H1 (cell line): ENCODE data around the gene ZBTB18. TPM values are rescaled to one million over a fixed set of nuclear protein-coding genes. Genes with fewer than 3 reads are reported as not detected.

Experiments
- CTCF ChIA-PET: fragments of 300-600 bp; sonication (Branson Sonifier 250); formaldehyde crosslinking; loops from one replicate; lab custom pipeline; 2021; ENCODE audit not compliant: partially characterized antibody; lab: Charles Lee
- POLR2A ChIA-PET: fragments of 300-600 bp; sonication (Branson Sonifier 250); formaldehyde crosslinking; loops from one replicate; lab custom pipeline; 2021; ENCODE audit warnings: inconsistent platforms; ENCODE audit not compliant: partially characterized antibody; lab: Charles Lee
- DNase-seq, 2 experiments: peaks; one replicate each; pipeline versions ENCODE4 v3.0.0 to v3.0.0-alpha.2; 2010 to 2022; ENCODE audit warnings: low spot score in 2 of 2, low read depth in 1 of 2, mixed read lengths in 1 of 2
- FAIRE-seq: peaks from 2 replicates; lab custom pipeline; 2011; peaks lifted over from hg19 to GRCh38; lab: Jason Lieb, UNC
- H2AFZ ChIP-seq: 2 replicates; pipeline ENCODE4 v1.8.1; 2012; ENCODE audit warnings: low read length, inconsistent platforms
- H2AK5ac ChIP-seq: 2 replicates; pipeline ENCODE4 v1.6.1; 2013; ENCODE audit warnings: low read depth, low read length
- H2BK120ac ChIP-seq: replicated peaks from 2 replicates; pipeline ENCODE3; 2013; ENCODE audit warnings: low read depth, low read length, inconsistent platforms
- H2BK12ac ChIP-seq: 2 replicates; pipeline ENCODE4 v1.6.1; 2013; ENCODE audit warnings: low read depth, low read length
- H2BK15ac ChIP-seq: 2 replicates; pipeline ENCODE4 v1.6.1; 2013; ENCODE audit warnings: low read length
- H2BK20ac ChIP-seq: 2 replicates; pipeline ENCODE4 v1.6.1; 2013; ENCODE audit warnings: low read length
- H2BK5ac ChIP-seq: 2 replicates; pipeline ENCODE4 v1.6.1; 2013; ENCODE audit warnings: low read depth, low read length
- H3K14ac ChIP-seq: 2 replicates; pipeline ENCODE4 v1.6.1; 2013; ENCODE audit warnings: inconsistent platforms; ENCODE audit not compliant: insufficient read length
- H3K18ac ChIP-seq: 2 replicates; pipeline ENCODE4 v1.6.1; 2013; ENCODE audit warnings: low read length; ENCODE audit errors: extremely low read depth
- H3K23ac ChIP-seq: 2 replicates; pipeline ENCODE4 v1.6.1; 2013; ENCODE audit warnings: inconsistent platforms; ENCODE audit not compliant: insufficient read length
- H3K23me2 ChIP-seq: 2 replicates; pipeline ENCODE4 v1.6.1; 2013; ENCODE audit warnings: low read depth, low read length
- H3K27ac ChIP-seq: 2 replicates; pipeline ENCODE4 v1.6.1; 2011; ENCODE audit warnings: low read depth, low read length, inconsistent platforms
- H3K27me3 ChIP-seq, 4 experiments: replicated peaks in 1 of 4; 1 replicate in 1 of 4; 2 replicates in 3 of 4; pipeline versions ENCODE4 v1.6.1 to v1.8.1; 2011 to 2013; ENCODE audit warnings: low read length in 3 of 4, mild to moderate bottlenecking in 3 of 4, inconsistent platforms in 2 of 4, mixed read lengths in 2 of 4, moderate library complexity in 1 of 4; ENCODE audit not compliant: control insufficient read depth in 3 of 4, insufficient read depth in 3 of 4; ENCODE audit errors: extremely low read depth in 1 of 4
- H3K36me3 ChIP-seq, 4 experiments: 2 replicates each; pipeline versions ENCODE4 v1.6.1 to v1.8.1; 2011 to 2013; ENCODE audit warnings: mild to moderate bottlenecking in 4 of 4, low read length in 3 of 4, moderate library complexity in 2 of 4, control low read depth in 1 of 4, inconsistent platforms in 1 of 4; ENCODE audit not compliant: insufficient read depth in 4 of 4, control insufficient read depth in 2 of 4
- H3K4ac ChIP-seq: replicated peaks from 2 replicates; pipeline ENCODE3; 2013; ENCODE audit warnings: low read length, low read depth, mixed read lengths, inconsistent platforms; ENCODE audit not compliant: insufficient read length
- H3K4me1 ChIP-seq, 4 experiments: replicated peaks in 1 of 4; 1 replicate in 1 of 4; 2 replicates in 3 of 4; pipeline versions ENCODE4 v1.6.1 to v1.8.1; 2011 to 2013; ENCODE audit warnings: low read length in 3 of 4, inconsistent platforms in 2 of 4, mixed read lengths in 1 of 4; ENCODE audit not compliant: insufficient read depth in 4 of 4, control insufficient read depth in 3 of 4
- H3K4me2 ChIP-seq, 2 experiments: 2 replicates each; pipeline versions ENCODE4 v1.6.1 to v1.8.1; 2011 to 2013; ENCODE audit warnings: low read depth in 2 of 2, low read length in 2 of 2, control low read depth in 1 of 2, inconsistent platforms in 1 of 2, mild to moderate bottlenecking in 1 of 2; ENCODE audit not compliant: insufficient read depth in 1 of 2
- H3K4me3 ChIP-seq, 4 experiments: fragments of 200-600, 300-600 bp in 1 of 4; sonication (generic), shearing (Covaris generic), sonication (Bioruptor Twin) in 1 of 4; 2 replicates each; pipeline versions ENCODE4 v1.5.1 to v1.8.1; 2011 to 2016; ENCODE audit warnings: low read length in 4 of 4, low read depth in 3 of 4, control low read depth in 2 of 4, inconsistent platforms in 2 of 4, mild to moderate bottlenecking in 2 of 4, mixed read lengths in 1 of 4, moderate library complexity in 1 of 4; ENCODE audit not compliant: insufficient read depth in 2 of 4; ENCODE audit errors: extremely low read depth in 1 of 4
- H3K56ac ChIP-seq: replicated peaks from 2 replicates; pipeline ENCODE3; 2013; ENCODE audit warnings: low read depth, mild to moderate bottlenecking, mixed read lengths, low read length, inconsistent platforms; ENCODE audit not compliant: insufficient read length
- H3K79me1 ChIP-seq: 2 replicates; pipeline ENCODE4 v1.6.1; 2013; ENCODE audit warnings: low read depth, low read length, control low read depth
- H3K79me2 ChIP-seq, 2 experiments: 2 replicates each; pipeline versions ENCODE4 v1.6.1 to v1.8.1; 2012 to 2013; ENCODE audit warnings: low read length in 2 of 2, mild to moderate bottlenecking in 2 of 2, inconsistent platforms in 1 of 2; ENCODE audit not compliant: insufficient read depth in 2 of 2, control insufficient read depth in 1 of 2
- H3K9ac ChIP-seq, 4 experiments: replicated peaks in 1 of 4; 1 replicate in 1 of 4; 2 replicates in 3 of 4; pipeline versions ENCODE4 v1.6.1 to v1.8.1; 2011 to 2013; ENCODE audit warnings: low read depth in 3 of 4, low read length in 3 of 4, control low read depth in 2 of 4, mild to moderate bottlenecking in 2 of 4, moderate library complexity in 2 of 4, inconsistent platforms in 1 of 4; ENCODE audit errors: extremely low read depth in 1 of 4
- H3K9me3 ChIP-seq, 2 experiments: 2 replicates each; pipeline versions ENCODE4 v1.6.1 to v1.8.1; 2012 to 2013; ENCODE audit warnings: mild to moderate bottlenecking in 2 of 2, moderate library complexity in 2 of 2, control low read depth in 1 of 2, inconsistent platforms in 1 of 2, low read depth in 1 of 2, low read length in 1 of 2, mixed read lengths in 1 of 2; ENCODE audit not compliant: insufficient read depth in 2 of 2
- H4K20me1 ChIP-seq, 2 experiments: replicated peaks in 1 of 2; 2 replicates each; pipeline versions ENCODE3 to v1.8.1; 2011 to 2013; ENCODE audit warnings: inconsistent platforms in 2 of 2, low read length in 2 of 2, mild to moderate bottlenecking in 1 of 2; ENCODE audit not compliant: insufficient read depth in 2 of 2, control insufficient read depth in 1 of 2
- H4K5ac ChIP-seq: 2 replicates; pipeline ENCODE4 v1.6.1; 2013; ENCODE audit warnings: low read length, low read depth, mixed read lengths, inconsistent platforms; ENCODE audit not compliant: insufficient read length
- H4K8ac ChIP-seq: 2 replicates; pipeline ENCODE4 v1.8.0; 2013; ENCODE audit warnings: mild to moderate bottlenecking, moderate library complexity, low read length, inconsistent platforms; ENCODE audit not compliant: insufficient read depth; ENCODE audit errors: extremely low read depth
- H4K91ac ChIP-seq: replicated peaks from 2 replicates; pipeline ENCODE3; 2013; ENCODE audit warnings: low read length, mixed read lengths, inconsistent platforms; ENCODE audit not compliant: insufficient read length
- ATF2 ChIP-seq: IDR thresholded peaks from 2 replicates; pipeline ENCODE4 v1.6.1; 2012; ENCODE audit warnings: low read length, inconsistent platforms
- CTCF ChIP-seq, 3 experiments: IDR thresholded peaks; 1 replicate in 2 of 3; 2 replicates in 1 of 3; pipeline versions ENCODE4 v1.5.1 to v1.6.1; 2011; ENCODE audit warnings: low read length in 3 of 3, mild to moderate bottlenecking in 3 of 3, inconsistent platforms in 2 of 3, low read depth in 1 of 3, moderate library complexity in 1 of 3; ENCODE audit not compliant: insufficient read depth in 1 of 3; ENCODE audit errors: control extremely low read depth in 1 of 3
- EP300 ChIP-seq, 2 experiments: IDR thresholded peaks; 1 replicate in 1 of 2; 2 replicates in 1 of 2; pipeline ENCODE4 v1.6.1; 2011 to 2012; ENCODE audit warnings: low read depth in 2 of 2, low read length in 2 of 2, mild to moderate bottlenecking in 2 of 2, borderline replicate concordance in 1 of 2, inconsistent platforms in 1 of 2, moderate library complexity in 1 of 2
- EZH2 ChIP-seq: fragments of 200-600 bp; sonication (generic); IDR thresholded peaks from 2 replicates; pipeline ENCODE4 v1.7.1; 2012; ENCODE audit warnings: low read depth, mild to moderate bottlenecking, moderate library complexity, low read length, inconsistent platforms; ENCODE audit not compliant: severe bottlenecking
- KDM5A ChIP-seq: fragments of 200-600 bp; IDR thresholded peaks from 2 replicates; pipeline ENCODE4 v1.7.1; 2012; ENCODE audit warnings: mild to moderate bottlenecking, low read length, inconsistent platforms, mixed read lengths
- MAX ChIP-seq: IDR thresholded peaks from 2 replicates; pipeline ENCODE4 v1.6.1; 2012; ENCODE audit warnings: inconsistent platforms
- POLR2A ChIP-seq, 2 experiments: IDR thresholded peaks; 1 replicate in 1 of 2; 2 replicates in 1 of 2; pipeline ENCODE4 v1.6.1; 2011; ENCODE audit warnings: low read depth in 2 of 2, low read length in 2 of 2, mild to moderate bottlenecking in 2 of 2; ENCODE audit errors: control extremely low read depth in 1 of 2
- WGBS, 2 experiments: shearing (Covaris generic) in 1 of 2; methylation state at CpG; one replicate each; pipeline versions ENCODE4 v1.1.6 to v1.1.7; 2013 to 2015; ENCODE audit warnings: low lambda C conversion rate in 2 of 2, mixed read lengths in 2 of 2, inconsistent platforms in 1 of 2, low coverage in 1 of 2, missing lambda C conversion rate in 1 of 2; ENCODE audit not compliant: insufficient replicate concordance in 2 of 2, insufficient coverage in 1 of 2, insufficient read length in 1 of 2; ENCODE audit errors: extremely low coverage in 1 of 2, missing lambda C conversion rate in 1 of 2; 5-methylcytosine and 5-hydroxymethylcytosine counted together
- polyA plus RNA-seq, 7 experiments: library from polyadenylated mRNA; depleted of rRNA in 3 of 7; stranded (reverse) in 5 of 7; unstranded in 2 of 7; fragments of >200 nt in 5 of 7; fragments of 200-250 nt in 2 of 7; gene quantifications; 1 replicate in 5 of 7; 2 replicates in 1 of 7; 4 replicates in 1 of 7; pipeline versions ENCODE4 v1.2.1 to v1.2.3, GENCODE V29; 2011 to 2013; ENCODE audit warnings: missing spikeins in 2 of 7, mixed read lengths in 2 of 7
- total RNA-seq: library from RNA; stranded (reverse); fragmentation: NEBNext Ultra II Directional; extraction: Animal tissue kit (Norgen Biotek cat#: 25700); gene quantifications from 2 replicates; pipeline ENCODE4 v1.2.1, GENCODE V29; 2021

Gene ZBTB18
- total and polyA plus RNA-seq, 2 of the 8 experiments (the other 6 are each of a cell fraction or from before 2014, with no cell fraction given) = 8.5 to 14.4 TPM

- no peak overlapping the region for H3K4ac ChIP-seq
- FAIRE-seq = no peak
- TF ChIP-seq MAX = no peak
- TF ChIP-seq EZH2 = no peak
- no peak for TF ChIP-seq EP300 (IDR thresholded peaks at IDR 0.05; ENCODE audit: borderline replicate concordance in 1 of 2, low read depth in 2 of 2, low read length in 2 of 2)
- TF ChIP-seq POLR2A (IDR thresholded peaks at IDR 0.05; ENCODE audit: control extremely low read depth in 1 of 2, low read depth in 2 of 2, low read length in 2 of 2) = no peak
- no peak for TF ChIP-seq CTCF (IDR thresholded peaks at IDR 0.05; ENCODE audit: control extremely low read depth in 1 of 3, insufficient read depth in 1 of 3, low read depth in 1 of 3, low read length in 3 of 3)
- no peak for TF ChIP-seq KDM5A
- TF ChIP-seq ATF2 = no peak
Measured at GRCh38 chr1:244062156-244062725, 11.2 kb downstream of the ZBTB18 start.

More at GRCh38 chr1:244062156-244062725, 11.2 kb downstream of the ZBTB18 start:
- no peak overlapping the region for H2AFZ ChIP-seq
- no peak for DNase-seq
- no peak overlapping the region for H4K91ac ChIP-seq
- no peak overlapping the region for H3K56ac ChIP-seq
- no peak overlapping the region for H2BK120ac ChIP-seq
- H3K36me3 ChIP-seq = no peaks in the 10 kb centered on the region
- CTCF ChIA-PET = interaction anchor here (0.7 kb wide), 1 partner anchor 148 kb away, joined by 3 read pairs; no protein-coding TSS in a partner anchor
- no peak overlapping the region for H3K9ac ChIP-seq
- no peak overlapping the region for H2AK5ac ChIP-seq
- POLR2A ChIA-PET = interaction anchor here (0.7 to 2.1 kb wide), 2 partner anchors 11 to 88 kb away, joined by 4 to 8 read pairs; partner anchors contain the start of gene ZBTB18
- H2BK15ac ChIP-seq = no peak overlapping the region
- H3K4me2 ChIP-seq = no peak overlapping the region
- no peak overlapping the region for H3K23ac ChIP-seq
- no peak overlapping the region for H3K14ac ChIP-seq
- no peak overlapping the region for H4K8ac ChIP-seq
- no peak overlapping the region for H2BK20ac ChIP-seq
- peaks cover 0 to 9% (median 0%) of the 10 kb centered on the region in 4 experiments; a peak in 2 of 7 replicates for H3K4me1 ChIP-seq
- no peaks in the 10 kb centered on the region for H4K20me1 ChIP-seq
- H3K79me1 ChIP-seq = no peaks in the 10 kb centered on the region
- H3K9me3 ChIP-seq = no peaks in the 10 kb centered on the region
- H2BK12ac ChIP-seq = no peak overlapping the region
- no peak overlapping the region for H3K4me3 ChIP-seq
- 85% methylated on average over 4 of the region's 4 CpGs; no CpG with 5 or more reads in 1 of the 2 experiments for WGBS, 2 experiments
- H3K18ac ChIP-seq = no peak overlapping the region
- no peaks in the 10 kb centered on the region for H3K27me3 ChIP-seq
- H4K5ac ChIP-seq = no peak overlapping the region
- H3K27ac ChIP-seq = no peak overlapping the region
- H3K79me2 ChIP-seq = no peaks in the 10 kb centered on the region
- no peaks in the 10 kb centered on the region for H3K23me2 ChIP-seq
- no peak overlapping the region for H2BK5ac ChIP-seq
